GM06990 (cell line): ENCODE data around the gene RPL38.

Experiments
- DNase-seq: peaks from one replicate; pipeline ENCODE4 v3.0.0-alpha.2; 2011; ENCODE audit not compliant: insufficient read length; ENCODE audit errors: extremely low read depth
- H3K27me3 ChIP-seq: replicated peaks from 2 replicates; pipeline ENCODE4 v1.6.0; 2011; ENCODE audit warnings: low read length; ENCODE audit not compliant: control insufficient read depth, insufficient read depth
- H3K36me3 ChIP-seq: 2 replicates; pipeline ENCODE4 v1.5.1; 2011; ENCODE audit warnings: low read length; ENCODE audit not compliant: control insufficient read depth, insufficient read depth
- H3K4me3 ChIP-seq: replicated peaks from 2 replicates; pipeline ENCODE4 v1.5.1; 2011; ENCODE audit warnings: low read depth, mild to moderate bottlenecking, control low read depth, low read length
- CTCF ChIP-seq: IDR thresholded peaks from 2 replicates; pipeline ENCODE4 v1.5.1; 2011; ENCODE audit warnings: low read length, control low read depth, mild to moderate bottlenecking, inconsistent platforms; ENCODE audit not compliant: insufficient read depth, poor library complexity, severe bottlenecking

RPL38 gene

GRCh38 chr17:74218436-74218835 lies 15.0 kb downstream of the RPL38 start:
- DNase-seq: no peak
- no peak for TF ChIP-seq CTCF
- Histone ChIP-seq H3K36me3 (no peaks in the 10 kb centered on the region), H3K27me3 (no peaks in the 10 kb centered on the region), H3K4me3 (no peak overlapping the region)

DNA sequence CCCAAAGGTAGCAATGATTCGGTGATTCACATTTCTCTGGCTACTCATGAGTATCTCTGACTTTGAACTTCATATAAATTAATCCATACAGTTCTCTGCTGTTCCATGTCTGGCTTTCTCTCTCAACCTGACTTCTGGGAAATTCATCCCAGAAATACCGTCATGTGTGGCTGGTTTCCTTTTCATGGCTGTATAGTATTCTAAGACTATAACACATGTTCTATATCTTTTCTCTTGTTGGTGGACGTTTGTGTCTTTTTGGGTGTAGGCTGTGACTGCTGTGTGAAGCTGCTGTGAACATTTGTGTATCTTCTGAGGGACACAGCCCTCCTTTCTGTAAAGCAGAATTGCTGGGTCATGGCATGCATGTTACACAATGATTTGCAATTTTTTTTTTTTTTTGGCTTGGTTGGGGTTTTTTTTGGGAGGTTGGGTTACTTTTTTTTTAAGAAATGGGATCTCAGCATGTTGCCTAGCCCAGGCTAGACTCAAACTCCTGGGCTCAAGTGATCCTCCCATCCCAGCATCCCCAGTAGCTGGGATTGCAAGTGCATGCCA lies 16.2 kb downstream of the RPL38 start:
- no peak overlapping the region for H3K4me3 ChIP-seq
- no peak for TF ChIP-seq CTCF
- no peak for DNase-seq
- no peaks in the 10 kb centered on the region for H3K27me3 ChIP-seq
- H3K36me3 ChIP-seq: no peaks in the 10 kb centered on the region

DNA sequence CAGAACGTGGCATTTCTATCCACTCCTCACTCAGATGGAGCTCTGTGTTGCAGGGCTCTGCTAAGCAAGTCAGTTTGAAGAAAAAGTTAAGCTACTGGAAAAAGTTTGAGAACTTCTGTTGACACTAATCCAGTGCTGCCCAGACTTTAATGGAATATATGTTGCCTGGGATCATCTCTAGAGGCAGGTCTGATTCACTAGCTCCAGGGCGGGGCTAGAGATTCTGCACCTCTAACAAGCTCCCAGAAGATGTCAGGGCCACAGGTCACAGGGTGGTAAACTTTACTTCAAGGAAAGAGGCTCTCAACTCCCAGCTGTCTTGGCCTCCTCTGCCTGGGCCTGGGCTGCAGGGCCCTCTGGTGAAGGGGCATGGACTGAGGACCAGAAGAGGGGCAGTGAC lies 16.7 kb downstream of the RPL38 start:
- no peak for TF ChIP-seq CTCF
- H3K27me3 ChIP-seq: no peaks in the 10 kb centered on the region
- DNase-seq: no peak

DNA sequence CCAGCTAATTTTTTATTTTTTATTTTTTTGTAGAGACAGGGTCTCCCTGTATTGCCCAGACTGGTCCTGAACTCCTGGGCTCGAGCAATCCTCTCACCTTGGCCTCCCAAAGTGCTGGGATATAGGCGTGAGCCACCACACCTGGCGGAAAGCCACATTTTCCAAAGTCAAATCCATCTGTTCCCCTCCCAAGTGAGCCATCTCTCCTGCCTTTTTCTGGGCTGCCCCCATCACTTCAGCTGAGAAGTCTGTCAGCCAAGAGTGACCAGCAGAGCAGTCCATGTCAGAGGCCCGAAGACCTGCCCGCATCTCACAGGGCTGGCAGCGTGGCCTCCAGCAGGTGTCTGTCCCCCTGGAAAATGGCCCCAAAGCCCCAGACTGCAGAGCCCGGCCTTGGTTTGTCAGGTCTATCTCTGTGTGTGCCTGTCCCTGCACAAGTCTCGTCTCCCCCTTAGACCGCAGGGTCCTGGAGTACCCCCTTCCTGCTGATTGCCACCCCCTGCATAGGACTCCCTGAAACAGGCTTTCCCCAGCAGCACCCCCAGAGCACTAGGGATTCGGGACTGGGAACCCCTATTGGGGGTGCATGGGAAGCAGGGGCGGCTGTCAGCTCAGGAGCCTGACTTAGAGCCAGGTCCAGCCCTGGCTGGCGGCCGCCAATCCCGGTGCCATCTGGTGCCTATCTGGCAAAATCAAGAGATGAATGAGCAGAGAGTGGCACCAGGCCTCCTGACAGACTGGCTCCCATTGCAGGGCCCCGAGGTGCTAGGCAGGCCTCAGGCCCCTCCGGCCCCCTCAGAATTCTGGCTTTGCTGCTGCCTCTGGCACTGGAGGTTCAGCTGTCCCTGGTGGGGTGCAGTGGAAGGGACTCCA lies 17.7 kb downstream of the RPL38 start:
- Histone ChIP-seq H3K4me3 (no peak overlapping the region), H3K36me3 (no peaks in the 10 kb centered on the region), H3K27me3 (no peaks in the 10 kb centered on the region)
- no peak for DNase-seq
- no peak for TF ChIP-seq CTCF

More for the DNA sequence above, 16.7 kb downstream of the RPL38 start:
- Histone ChIP-seq H3K4me3 (no peak overlapping the region), H3K36me3 (no peaks in the 10 kb centered on the region)

DNA sequence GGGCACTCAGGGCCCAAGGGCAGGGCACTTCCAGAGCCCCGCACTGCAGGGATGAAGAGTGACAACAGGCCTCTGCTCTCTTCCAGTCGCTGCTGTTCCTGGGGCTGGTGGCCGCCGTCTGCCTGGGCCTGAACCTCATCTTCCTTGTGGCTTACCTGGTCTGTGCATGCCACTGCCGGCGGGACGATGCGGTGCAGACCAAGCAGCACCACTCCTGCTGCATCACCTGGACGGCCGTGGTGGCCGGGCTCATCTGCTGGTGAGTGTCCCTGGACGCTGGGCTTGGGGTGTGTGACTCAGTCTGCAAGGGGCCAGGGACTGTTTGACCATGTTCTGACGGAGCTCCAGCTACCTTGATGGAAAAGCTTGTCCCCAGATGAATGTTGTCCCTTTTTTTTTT lies 18.9 kb downstream of the RPL38 start:
- H3K4me3 ChIP-seq: no peak overlapping the region
- H3K27me3 ChIP-seq: no peaks in the 10 kb centered on the region
- H3K36me3 ChIP-seq: no peaks in the 10 kb centered on the region
- no peak for DNase-seq
- no peak for TF ChIP-seq CTCF
